ENCODE results near the gene THAP10.
A peak's percentile ranks its signal among the peaks of the same experiment; 100 is the strongest.
"Not testable (repeated sequence)": the region's sequence is repeated elsewhere in the genome, so short reads cannot be mapped to it uniquely, and the experiment has no call there.

The THAP10 gene

DNA sequence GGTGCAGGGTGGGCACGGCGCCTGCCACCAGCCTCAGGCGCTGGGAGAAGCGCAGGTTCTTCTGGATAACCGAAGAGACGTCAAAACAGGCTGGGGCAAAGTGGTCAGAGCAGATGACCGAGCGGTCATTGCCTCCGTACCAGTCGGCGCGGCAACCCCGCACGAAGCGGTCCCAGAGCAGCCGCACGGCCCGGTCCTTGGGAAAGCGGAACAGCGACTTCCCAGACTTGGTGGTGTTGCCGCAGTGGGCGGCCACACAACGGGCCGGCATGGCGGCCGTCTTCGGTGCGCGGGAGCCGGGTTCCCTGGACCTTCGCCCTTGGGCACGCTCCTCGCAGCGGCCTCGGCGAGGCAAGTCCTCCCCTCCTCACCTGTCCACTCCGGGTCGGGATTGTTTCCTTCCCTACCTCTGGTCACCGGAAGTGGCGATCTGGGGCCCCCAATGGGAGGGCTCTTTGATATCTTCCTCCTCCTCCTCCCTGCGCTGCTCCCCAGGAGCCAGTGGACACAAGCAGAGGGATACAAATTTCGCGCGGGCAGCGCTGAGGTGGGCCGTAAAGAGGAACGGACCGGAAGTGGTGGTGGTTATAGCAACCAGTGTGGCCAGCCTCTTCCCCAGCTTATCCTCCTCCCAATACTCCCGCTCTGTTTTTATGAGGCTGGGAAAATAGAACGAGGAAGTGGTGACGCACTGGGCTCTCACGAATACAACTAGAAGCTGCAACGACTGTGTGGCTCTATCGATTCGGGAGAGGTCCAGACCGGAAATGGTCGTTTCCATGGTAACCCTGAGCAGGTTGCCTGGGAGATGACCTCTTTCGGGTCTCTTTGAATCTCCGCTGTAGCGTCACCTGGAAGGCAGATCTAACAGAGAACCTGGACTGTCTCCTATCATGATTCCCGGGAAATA is at the start of gene THAP10, which contains the start of gene LRRC49:
Gene THAP10 (minus strand): TSS at position 432 of the 910 bp plus-strand sequence. CDS start 161 bp downstream, at position 271.
Gene LRRC49 (plus strand): TSS at position 825 of the 910 bp plus-strand sequence. CDS start 69 bp downstream, at position 894.
- DNase-seq: peak; percentile 77

DNA sequence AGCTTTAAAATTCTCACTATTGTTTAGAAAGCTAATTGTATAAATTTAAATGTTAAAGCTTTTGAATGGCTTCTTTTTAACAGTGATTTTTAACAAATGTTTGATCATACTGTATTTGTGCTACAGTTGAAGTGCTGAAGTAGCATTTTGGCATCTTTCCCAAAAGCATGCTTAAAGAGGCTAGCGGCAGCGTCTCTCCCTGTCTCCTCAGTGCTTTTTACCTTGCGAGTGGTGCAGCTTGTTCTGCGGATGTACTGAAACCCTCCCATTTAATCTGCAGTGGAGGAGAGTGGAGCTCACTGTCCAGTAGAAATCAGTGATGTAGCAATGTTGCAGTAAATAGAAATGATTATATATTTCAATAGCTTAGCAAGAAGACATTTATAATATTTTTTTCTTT is 44.1 kb upstream of the THAP10 start:
- DNase-seq: peak; percentile 42

DNA sequence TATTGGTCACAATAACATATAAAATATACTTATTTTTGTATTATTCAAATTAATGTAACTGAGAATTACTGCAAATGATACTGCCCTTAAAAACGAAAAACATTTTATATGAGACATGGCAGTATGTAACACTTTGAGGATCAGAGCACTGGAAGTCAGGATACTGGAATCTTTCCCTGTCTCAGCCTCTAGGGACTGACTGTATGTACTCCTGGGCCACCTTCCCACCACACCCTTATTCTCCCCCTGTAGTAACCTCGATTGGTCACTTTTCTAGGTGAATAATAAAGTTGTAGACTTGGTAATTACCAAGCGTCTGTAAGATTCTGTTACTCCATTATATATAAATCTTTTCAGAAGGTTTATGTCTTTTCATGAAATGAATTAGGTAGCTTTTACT is 43.4 kb upstream of the THAP10 start:
- no peak for DNase-seq

- no peak for DNase-seq
These were observed 41.2 kb upstream of the THAP10 start for GRCh38 chr15:70933411-70933810.

DNA sequence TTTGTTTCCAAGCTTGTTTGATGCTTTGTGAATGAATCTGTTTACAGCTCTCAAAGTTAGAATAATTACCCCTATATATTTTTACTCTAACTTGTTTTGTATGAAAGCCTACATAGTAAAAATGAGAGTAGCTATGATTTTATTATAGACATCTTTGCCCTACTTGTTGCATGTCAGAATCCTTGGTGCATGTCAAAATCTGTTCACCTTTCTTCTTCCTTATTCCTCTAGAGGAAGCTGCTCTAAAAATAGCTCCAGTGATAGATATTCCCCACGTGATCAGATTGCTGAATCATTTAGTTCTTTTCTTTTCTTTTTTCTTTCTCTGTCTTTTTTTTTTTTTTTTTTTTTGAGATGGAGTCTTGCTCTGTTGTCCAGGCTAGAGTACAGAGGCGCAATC is 40.2 kb upstream of the THAP10 start:
- no peak for DNase-seq

GRCh38 chr15:70931821-70932220 is 39.6 kb upstream of the THAP10 start:
- no peak for DNase-seq

DNA sequence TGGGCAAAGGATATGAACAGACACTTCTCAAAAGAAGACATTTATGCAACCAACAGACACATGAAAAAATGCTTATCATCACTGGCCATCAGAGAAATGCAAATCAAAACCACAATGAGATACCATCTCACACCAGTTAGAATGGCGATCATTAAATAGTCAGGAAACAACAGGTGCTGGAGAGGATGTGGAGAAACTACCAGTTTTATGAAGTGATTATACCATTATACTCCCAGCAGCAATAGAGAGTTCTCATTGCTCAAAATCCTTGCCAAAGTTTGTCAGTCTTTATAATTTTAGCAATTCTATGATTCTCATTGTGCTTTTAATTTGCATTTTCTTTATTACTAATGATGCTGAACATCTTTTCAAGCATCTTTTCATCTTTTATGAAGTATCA is 34.7 kb upstream of the THAP10 start:
- not testable (repeated sequence) for DNase-seq

DNA sequence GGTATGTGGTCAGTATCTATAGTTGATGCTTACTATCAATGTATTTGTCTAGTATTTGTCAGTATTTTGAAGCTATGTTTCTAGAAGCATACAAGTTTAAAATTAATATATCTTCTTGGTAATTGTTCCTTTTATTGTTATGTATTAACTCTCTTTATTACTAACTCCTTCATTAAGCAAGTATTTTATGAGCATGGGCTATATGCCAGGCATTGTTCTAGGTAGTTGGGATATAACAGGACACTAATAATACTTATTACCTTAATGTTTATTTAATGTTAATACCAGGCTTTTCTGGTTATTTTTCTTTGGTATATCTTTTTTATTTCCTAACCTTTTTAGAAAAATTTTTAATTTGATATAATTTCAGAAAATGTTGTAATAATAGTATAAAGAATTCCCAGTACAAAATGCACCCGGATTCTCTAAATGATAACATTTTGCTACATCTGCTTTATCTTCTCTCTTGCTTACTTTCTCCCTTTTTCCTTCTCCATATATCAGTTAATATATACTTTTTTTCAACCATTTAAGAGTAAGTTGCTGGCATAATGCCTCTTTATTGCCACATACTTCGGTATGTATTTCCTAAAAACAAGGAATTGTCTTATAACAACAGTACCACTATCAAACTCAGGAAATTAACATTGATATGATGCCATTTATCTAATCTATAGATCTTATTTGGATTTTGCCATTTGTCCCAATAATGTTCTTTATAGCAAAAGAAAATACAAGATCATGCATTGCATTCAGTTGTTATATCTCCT is 31.3 kb upstream of the THAP10 start:
- no peak for DNase-seq

- DNase-seq: no peak
These were observed 29.9 kb upstream of the THAP10 start for GRCh38 chr15:70922119-70922518.

- DNase-seq: no peak
These were observed 28.9 kb upstream of the THAP10 start for GRCh38 chr15:70920981-70921696.

DNA sequence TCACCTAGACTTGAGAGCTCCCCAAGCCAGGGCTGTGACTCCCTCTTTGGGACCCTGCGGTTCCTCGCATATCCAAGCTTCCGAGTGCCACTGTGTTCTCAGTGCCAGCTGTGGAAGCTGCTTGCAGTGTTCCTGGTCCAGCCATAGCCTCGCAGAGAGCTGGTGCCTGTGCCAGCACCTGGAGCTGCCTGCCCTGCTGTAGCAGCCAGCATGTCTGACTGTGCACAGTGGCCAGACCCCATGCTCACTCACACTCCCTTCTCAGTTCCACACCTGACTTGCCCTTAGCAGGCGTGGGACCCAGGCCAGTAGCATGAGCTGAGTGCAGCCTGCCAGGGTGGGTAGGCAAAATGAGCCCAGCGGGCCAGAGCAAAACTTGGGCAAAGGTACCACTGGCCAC is 25.7 kb upstream of the THAP10 start:
- no peak for DNase-seq

DNA sequence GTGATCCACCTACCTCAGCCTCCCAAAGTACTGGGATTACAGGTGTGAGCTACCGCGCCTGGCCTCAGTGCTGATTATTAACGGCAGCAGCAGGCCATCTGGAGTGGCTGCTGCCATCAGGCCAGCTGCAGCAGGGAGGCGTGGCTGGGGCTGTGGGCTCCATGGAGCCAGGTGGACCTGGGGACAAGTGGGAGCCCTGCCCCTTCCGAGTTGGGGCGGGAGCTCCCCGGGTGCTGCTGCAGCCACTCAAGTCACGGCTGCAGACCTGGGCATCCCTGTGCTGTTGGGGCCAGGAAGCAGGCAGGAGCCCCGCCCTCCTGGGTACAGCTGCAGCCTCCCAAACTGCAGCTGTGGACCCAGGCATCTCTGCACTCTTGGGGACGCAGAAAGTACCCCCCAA is 24.3 kb upstream of the THAP10 start:
- DNase-seq: no peak

GRCh38 chr15:70912187-70912586 is 20.0 kb upstream of the THAP10 start:
- no peak for DNase-seq

- DNase-seq: no peak
These were observed 18.7 kb upstream of the THAP10 start for GRCh38 chr15:70910958-70911357.

- DNase-seq: no peak
These were observed 15.7 kb upstream of the THAP10 start for GRCh38 chr15:70907784-70908471.

- DNase-seq: no peak
These were observed 14.6 kb upstream of the THAP10 start for GRCh38 chr15:70906842-70907241.

DNA sequence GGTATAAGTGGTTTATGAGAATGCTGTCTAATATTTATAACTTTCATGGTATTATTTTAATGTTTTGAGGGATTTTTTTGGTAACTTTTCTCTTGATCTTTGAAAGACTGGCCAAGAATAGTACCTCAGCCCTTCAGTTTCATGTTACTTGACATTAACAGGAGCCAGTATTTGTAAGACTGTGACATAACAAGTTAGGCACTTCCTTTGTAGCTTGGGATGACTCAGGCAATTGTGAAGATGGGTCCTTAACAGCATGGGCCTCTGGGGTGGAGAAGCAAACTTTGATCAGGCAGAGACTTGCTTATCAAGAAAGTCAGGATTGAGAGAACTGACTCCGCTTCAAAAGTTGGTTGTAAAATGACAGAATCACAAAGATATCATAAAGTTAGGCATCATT is 9.9 kb upstream of the THAP10 start:
- DNase-seq: no peak

- DNase-seq: peak; percentile 20
These were observed 803 bp upstream of the THAP10 start for GRCh38 chr15:70892912-70893560.

- no peak for DNase-seq
These were observed 9.9 kb downstream of the THAP10 start for GRCh38 chr15:70882361-70882760.

DNA sequence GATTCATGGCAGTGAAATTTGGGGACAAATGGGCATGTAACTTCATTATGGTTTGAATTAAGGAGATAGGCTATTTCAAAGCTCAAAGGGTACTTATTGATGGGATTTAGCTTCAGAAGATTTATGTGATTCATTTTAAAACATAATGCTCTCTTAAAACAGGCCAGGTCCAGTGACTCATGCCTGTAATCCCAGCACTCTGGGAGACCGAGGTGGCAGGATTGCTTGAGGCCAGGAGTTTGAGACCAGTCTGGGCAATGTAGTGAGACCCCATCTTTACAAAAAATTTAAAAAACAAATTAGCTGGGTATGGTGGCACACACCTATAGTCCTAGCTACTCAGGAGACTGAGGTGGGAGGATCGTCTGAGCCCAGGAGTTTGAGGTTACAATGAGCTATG is 11.5 kb downstream of the THAP10 start:
- DNase-seq: no peak

DNA sequence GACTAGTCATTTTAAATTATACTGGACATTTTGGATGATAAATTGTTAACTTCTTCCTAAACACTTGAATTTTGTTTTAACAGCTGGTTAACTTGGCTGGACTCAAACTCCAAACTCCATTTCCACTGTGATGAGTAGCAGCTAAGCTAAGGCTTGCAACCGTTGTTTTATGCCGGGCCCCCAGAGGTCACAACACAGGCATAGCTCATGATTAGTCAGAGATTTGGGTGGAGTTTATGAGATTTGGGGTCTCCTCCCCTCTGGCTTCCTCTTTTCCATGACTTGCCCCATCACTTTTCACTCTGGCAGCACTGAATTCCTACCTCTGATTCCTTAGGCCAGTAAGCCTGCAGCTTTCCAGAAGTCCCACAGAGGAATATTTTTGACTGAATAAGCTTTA is 12.8 kb downstream of the THAP10 start:
- DNase-seq: no peak

DNA sequence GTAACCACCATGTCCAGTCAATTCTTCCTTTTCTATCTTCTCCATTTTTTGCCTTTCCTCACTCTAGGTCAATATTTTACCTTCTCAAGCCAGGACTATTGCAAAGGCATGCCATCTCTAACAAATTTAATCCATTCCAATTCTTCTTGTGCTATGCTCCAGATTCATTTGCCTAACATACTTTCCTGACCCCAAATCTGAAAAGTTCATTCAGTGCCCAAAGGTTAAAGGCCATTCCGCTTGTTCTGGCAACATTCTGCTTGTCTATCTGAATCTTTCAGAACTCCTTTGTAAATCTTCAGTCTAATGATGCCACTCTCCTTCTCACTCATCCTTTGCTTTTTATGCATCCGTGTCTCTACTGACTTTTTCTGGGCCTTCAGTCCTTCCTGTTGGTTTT is 15.6 kb downstream of the THAP10 start:
- DNase-seq: no peak
